ENCODE results near the gene FNTB. TPM values are rescaled to one million over a fixed set of nuclear protein-coding genes. Genes with fewer than 3 reads are reported as not detected.
A peak's percentile ranks its signal among the peaks of the same experiment; 100 is the strongest.

The FNTB gene
- total and polyA plus RNA-seq, 9 of the 15 experiments (the other 6 are each of a cell fraction or from before 2014, with no cell fraction given): 6.9 to 23.2 (median 12.2) TPM

DNA sequence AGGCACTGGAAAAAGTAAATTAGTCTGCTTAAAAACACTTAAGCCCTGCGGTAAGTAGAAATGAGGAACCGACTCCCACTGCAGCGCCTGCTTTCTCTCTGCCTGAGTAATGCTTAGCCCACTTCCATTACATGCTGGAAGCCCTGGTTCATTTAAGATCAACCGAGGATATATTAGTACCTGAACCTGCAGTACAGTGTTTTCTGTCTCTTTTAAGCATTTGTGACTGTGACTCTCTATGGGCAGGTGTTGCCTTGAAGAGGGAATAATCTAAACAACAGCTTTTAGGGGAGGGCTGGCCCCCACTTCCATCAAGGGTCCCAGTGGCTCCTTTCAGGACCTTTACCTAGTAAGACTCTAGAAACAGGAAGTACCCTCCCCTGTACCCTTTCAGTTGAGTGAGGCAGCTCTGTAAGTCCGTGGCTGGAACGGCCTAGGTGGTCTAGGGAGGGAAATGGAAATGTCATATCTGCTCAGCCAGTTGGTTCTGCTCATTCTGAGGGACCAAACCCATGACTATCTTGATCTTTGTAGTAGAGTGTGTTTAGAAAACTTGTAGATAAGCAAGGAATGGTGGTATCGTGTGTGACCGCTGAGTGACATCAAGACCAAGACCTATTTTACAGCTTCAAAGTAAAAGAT lies 56.2 kb downstream of the FNTB start (continued):
- TF ChIP-seq, protein P1, sequence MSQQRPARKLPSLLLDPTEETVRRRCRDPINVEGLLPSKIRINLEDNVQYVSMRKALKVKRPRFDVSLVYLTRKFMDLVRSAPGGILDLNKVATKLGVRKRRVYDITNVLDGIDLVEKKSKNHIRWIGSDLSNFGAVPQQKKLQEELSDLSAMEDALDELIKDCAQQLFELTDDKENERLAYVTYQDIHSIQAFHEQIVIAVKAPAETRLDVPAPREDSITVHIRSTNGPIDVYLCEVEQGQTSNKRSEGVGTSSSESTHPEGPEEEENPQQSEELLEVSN (IDR thresholded peaks at IDR 0.05; ENCODE audit: borderline replicate concordance in 1 of 2, extremely low read depth in 1 of 2, insufficient read depth in 1 of 2, insufficient read length in 1 of 2, low read depth in 1 of 2, low read length in 1 of 2, poor library complexity in 1 of 2, severe bottlenecking in 1 of 2): no peak
- TF ChIP-seq ZSCAN32 (CRISPR knock-in tag; IDR thresholded peaks at IDR 0.05) (peak; percentile 51; the same call in 1 of the 2 replicates), KAT7 (CRISPR knock-in tag; IDR thresholded peaks at IDR 0.05; ENCODE audit: borderline replicate concordance) (no peak), HNRNPK (IDR thresholded peaks at IDR 0.05; ENCODE audit: low read depth, low read length, poor library complexity, severe bottlenecking) (no peak), RB1 (IDR thresholded peaks at IDR 0.05; ENCODE audit: low read depth) (no peak), ASH1L (IDR thresholded peaks at IDR 0.05; ENCODE audit: borderline replicate concordance, low read depth, partially characterized antibody) (no peak), NCOR1 (IDR thresholded peaks at IDR 0.05) (peak; percentile 93), HNRNPLL (IDR thresholded peaks at IDR 0.05; ENCODE audit: low read depth, low read length, poor library complexity, severe bottlenecking) (no peak), ZNF764 (CRISPR knock-in tag; IDR thresholded peaks at IDR 0.05; ENCODE audit: low read depth) (no peak), RCOR1 (IDR thresholded peaks at IDR 0.05; ENCODE audit: borderline replicate concordance in 1 of 2, low read depth in 2 of 2, low read length in 2 of 2) (peak in 1 of 2 experiments; percentile 91; a peak in 2 of 4 replicates), NFYB (IDR thresholded peaks at IDR 0.05; ENCODE audit: extremely low read depth, insufficient read length) (no peak), PYGO2 (tag; IDR thresholded peaks at IDR 0.05) (no peak), SMAD3 (CRISPR knock-in tag; conservative IDR thresholded peaks at IDR 0.05) (no peak; the same call in 1 of the 2 replicates), ZNF324 (CRISPR knock-in tag; IDR thresholded peaks at IDR 0.05) (no peak), COPS2 (conservative IDR thresholded peaks at IDR 0.05) (no peak), FOXA1 (IDR thresholded peaks at IDR 0.05; ENCODE audit: borderline replicate concordance) (no peak), KLF1 (tag; IDR thresholded peaks at IDR 0.05) (no peak)
- TF ChIP-seq, protein P2, sequence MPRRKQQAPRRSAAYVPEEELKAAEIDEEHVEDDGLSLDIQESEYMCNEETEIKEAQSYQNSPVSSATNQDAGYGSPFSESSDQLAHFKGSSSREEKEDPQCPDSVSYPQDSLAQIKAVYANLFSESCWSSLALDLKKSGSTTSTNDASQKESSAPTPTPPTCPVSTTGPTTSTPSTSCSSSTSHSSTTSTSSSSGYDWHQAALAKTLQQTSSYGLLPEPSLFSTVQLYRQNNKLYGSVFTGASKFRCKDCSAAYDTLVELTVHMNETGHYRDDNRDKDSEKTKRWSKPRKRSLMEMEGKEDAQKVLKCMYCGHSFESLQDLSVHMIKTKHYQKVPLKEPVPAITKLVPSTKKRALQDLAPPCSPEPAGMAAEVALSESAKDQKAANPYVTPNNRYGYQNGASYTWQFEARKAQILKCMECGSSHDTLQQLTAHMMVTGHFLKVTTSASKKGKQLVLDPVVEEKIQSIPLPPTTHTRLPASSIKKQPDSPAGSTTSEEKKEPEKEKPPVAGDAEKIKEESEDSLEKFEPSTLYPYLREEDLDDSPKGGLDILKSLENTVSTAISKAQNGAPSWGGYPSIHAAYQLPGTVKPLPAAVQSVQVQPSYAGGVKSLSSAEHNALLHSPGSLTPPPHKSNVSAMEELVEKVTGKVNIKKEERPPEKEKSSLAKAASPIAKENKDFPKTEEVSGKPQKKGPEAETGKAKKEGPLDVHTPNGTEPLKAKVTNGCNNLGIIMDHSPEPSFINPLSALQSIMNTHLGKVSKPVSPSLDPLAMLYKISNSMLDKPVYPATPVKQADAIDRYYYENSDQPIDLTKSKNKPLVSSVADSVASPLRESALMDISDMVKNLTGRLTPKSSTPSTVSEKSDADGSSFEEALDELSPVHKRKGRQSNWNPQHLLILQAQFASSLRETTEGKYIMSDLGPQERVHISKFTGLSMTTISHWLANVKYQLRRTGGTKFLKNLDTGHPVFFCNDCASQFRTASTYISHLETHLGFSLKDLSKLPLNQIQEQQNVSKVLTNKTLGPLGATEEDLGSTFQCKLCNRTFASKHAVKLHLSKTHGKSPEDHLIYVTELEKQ (CRISPR knock-in tag; IDR thresholded peaks at IDR 0.05): no peak
- TF ChIP-seq, protein P3, sequence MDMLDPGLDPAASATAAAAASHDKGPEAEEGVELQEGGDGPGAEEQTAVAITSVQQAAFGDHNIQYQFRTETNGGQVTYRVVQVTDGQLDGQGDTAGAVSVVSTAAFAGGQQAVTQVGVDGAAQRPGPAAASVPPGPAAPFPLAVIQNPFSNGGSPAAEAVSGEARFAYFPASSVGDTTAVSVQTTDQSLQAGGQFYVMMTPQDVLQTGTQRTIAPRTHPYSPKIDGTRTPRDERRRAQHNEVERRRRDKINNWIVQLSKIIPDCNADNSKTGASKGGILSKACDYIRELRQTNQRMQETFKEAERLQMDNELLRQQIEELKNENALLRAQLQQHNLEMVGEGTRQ (CRISPR knock-in tag; IDR thresholded peaks at IDR 0.05): no peak
- TF ChIP-seq, protein P4, sequence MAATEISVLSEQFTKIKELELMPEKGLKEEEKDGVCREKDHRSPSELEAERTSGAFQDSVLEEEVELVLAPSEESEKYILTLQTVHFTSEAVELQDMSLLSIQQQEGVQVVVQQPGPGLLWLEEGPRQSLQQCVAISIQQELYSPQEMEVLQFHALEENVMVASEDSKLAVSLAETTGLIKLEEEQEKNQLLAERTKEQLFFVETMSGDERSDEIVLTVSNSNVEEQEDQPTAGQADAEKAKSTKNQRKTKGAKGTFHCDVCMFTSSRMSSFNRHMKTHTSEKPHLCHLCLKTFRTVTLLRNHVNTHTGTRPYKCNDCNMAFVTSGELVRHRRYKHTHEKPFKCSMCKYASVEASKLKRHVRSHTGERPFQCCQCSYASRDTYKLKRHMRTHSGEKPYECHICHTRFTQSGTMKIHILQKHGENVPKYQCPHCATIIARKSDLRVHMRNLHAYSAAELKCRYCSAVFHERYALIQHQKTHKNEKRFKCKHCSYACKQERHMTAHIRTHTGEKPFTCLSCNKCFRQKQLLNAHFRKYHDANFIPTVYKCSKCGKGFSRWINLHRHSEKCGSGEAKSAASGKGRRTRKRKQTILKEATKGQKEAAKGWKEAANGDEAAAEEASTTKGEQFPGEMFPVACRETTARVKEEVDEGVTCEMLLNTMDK (IDR thresholded peaks at IDR 0.05; ENCODE audit: borderline replicate concordance, insufficient read depth, low read depth, low read length, poor library complexity, severe bottlenecking): no peak

Measured in K562 (cell line).